ENCODE results near the gene GALNT10. TPM values are rescaled to one million over a fixed set of nuclear protein-coding genes. Genes with fewer than 3 reads are reported as not detected.

GALNT10 gene
- total and polyA plus RNA-seq, 2 of the 4 experiments (the other 2 are of a cell fraction), result 46.2 to 67.0 TPM

DNA sequence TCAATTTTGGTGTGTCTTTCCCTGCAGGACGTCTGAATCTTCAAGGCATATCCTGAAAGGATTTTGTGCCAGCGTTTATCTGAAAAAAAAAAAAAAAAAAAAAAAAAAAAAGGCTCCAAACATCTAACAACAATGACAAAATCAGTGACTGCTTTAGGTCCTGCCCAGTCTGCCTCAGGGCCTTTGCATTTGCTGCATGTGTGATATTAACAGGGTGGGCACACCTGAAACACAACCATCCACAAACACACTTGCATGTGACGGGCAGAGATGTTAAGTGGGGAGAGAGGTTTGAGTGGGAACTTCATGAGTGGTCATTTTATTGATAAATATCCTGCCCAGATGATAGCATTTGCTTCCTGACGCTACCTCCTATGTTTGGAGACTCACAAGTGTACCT lies 172.9 kb downstream of the GALNT10 start:
- Histone ChIP-seq H2AFZ (replicated peaks; ENCODE audit: low read length, poor library complexity) (no peak overlapping the region), H2BK5ac (ENCODE audit: low read depth, low read length, poor library complexity, severe bottlenecking) (no peak overlapping the region), H4K8ac (ENCODE audit: low read depth in 2 of 2, low read length in 2 of 2) (no peak overlapping the region), H3K4me3 (ENCODE audit: insufficient read depth, low read depth, low read length) (no peak overlapping the region), H3K18ac (ENCODE audit: low read depth, low read length) (no peak overlapping the region), H3K4ac (ENCODE audit: low read depth, low read length) (no peak overlapping the region), H4K5ac (ENCODE audit: low read depth, low read length) (no peak overlapping the region), H3K9me3 (ENCODE audit: control insufficient read depth, insufficient read depth, low read length) (no peaks in the 10 kb centered on the region), H3K36me3 (ENCODE audit: control insufficient read depth, insufficient read depth, low read length) (0 out of 2 replicates have a peak, but pooled peaks cover 2% of the 10 kb centered on the region), H3K9ac (ENCODE audit: low read depth, low read length) (no peak overlapping the region), H2AK9ac (replicated peaks; ENCODE audit: low read depth, low read length, poor library complexity) (no peak overlapping the region), H3K4me1 (ENCODE audit: control insufficient read depth, insufficient read depth, low read length) (peaks cover 22% of the 10 kb centered on the region), H3K79me1 (ENCODE audit: low read depth in 1 of 2, low read length in 2 of 2) (peaks cover 17 to 54% of the 10 kb centered on the region in 2 experiments), H3K27ac (ENCODE audit: insufficient read depth, low read length) (no peak overlapping the region), H3K23ac (ENCODE audit: low read depth, low read length) (no peak overlapping the region), H2BK120ac (ENCODE audit: low read depth, low read length) (no peak overlapping the region), H3K27me3 (ENCODE audit: control insufficient read depth, insufficient read depth, low read length) (no peaks in the 10 kb centered on the region), H2BK15ac (ENCODE audit: low read depth, low read length) (no peak overlapping the region), H2AK5ac (ENCODE audit: low read depth, low read length) (no peak overlapping the region; the same call in 1 of the 2 replicates), H3K56ac (ENCODE audit: extremely low read depth, insufficient read depth, low read length) (no peak overlapping the region), H4K91ac (ENCODE audit: insufficient read depth, low read depth, low read length) (no peak overlapping the region), H3K14ac (replicated peaks; ENCODE audit: low read depth, low read length) (no peak overlapping the region), H3K9me1 (ENCODE audit: insufficient read depth, low read length) (peaks cover 30% of the 10 kb centered on the region), H2BK20ac (ENCODE audit: low read depth, low read length) (no peak overlapping the region), H4K20me1 (ENCODE audit: insufficient read depth, low read length) (no peaks in the 10 kb centered on the region), H3K4me2 (ENCODE audit: low read depth, low read length) (no peak overlapping the region)
- dilution Hi-C loops (cut with HindIII; ENCODE audit: low sequenced_read_pairs, unreplicated experiment), result no loop called here
- ChIA-PET POLR2A (ENCODE audit: unreplicated experiment) (no interaction called here), CTCF (no interaction called here)
- TF ChIP-seq CEBPB (IDR thresholded peaks at IDR 0.05; ENCODE audit: low read depth, low read length) (no peak), RAD21 (IDR thresholded peaks at IDR 0.05; ENCODE audit: low read length) (no peak), NFE2L2 (IDR thresholded peaks at IDR 0.05; ENCODE audit: low read depth, low read length) (no peak), FOS (IDR thresholded peaks at IDR 0.05; ENCODE audit: low read depth, low read length) (no peak), MAZ (IDR thresholded peaks at IDR 0.05; ENCODE audit: borderline replicate concordance, low read depth, low read length) (no peak), CHD1 (IDR thresholded peaks at IDR 0.05; ENCODE audit: low read depth, low read length) (no peak), POLR2A (IDR thresholded peaks at IDR 0.05; ENCODE audit: low read depth, low read length) (no peak), MXI1 (IDR thresholded peaks at IDR 0.05; ENCODE audit: borderline replicate concordance, low read depth, low read length) (no peak), RFX5 (IDR thresholded peaks at IDR 0.05; ENCODE audit: low read depth, low read length) (no peak), BHLHE40 (IDR thresholded peaks at IDR 0.05; ENCODE audit: low read depth, low read length) (no peak), SMC3 (IDR thresholded peaks at IDR 0.05; ENCODE audit: low read depth, low read length) (no peak), MAFK (IDR thresholded peaks at IDR 0.05; ENCODE audit: low read depth, low read length) (no peak), RCOR1 (IDR thresholded peaks at IDR 0.05; ENCODE audit: insufficient replicate concordance, low read length) (no peak)
- TF ChIP-seq, protein P1, sequence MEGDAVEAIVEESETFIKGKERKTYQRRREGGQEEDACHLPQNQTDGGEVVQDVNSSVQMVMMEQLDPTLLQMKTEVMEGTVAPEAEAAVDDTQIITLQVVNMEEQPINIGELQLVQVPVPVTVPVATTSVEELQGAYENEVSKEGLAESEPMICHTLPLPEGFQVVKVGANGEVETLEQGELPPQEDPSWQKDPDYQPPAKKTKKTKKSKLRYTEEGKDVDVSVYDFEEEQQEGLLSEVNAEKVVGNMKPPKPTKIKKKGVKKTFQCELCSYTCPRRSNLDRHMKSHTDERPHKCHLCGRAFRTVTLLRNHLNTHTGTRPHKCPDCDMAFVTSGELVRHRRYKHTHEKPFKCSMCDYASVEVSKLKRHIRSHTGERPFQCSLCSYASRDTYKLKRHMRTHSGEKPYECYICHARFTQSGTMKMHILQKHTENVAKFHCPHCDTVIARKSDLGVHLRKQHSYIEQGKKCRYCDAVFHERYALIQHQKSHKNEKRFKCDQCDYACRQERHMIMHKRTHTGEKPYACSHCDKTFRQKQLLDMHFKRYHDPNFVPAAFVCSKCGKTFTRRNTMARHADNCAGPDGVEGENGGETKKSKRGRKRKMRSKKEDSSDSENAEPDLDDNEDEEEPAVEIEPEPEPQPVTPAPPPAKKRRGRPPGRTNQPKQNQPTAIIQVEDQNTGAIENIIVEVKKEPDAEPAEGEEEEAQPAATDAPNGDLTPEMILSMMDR (conservative IDR thresholded peaks at IDR 0.05; ENCODE audit: low read depth, low read length), result no peak
- TF ChIP-seq, protein P2, sequence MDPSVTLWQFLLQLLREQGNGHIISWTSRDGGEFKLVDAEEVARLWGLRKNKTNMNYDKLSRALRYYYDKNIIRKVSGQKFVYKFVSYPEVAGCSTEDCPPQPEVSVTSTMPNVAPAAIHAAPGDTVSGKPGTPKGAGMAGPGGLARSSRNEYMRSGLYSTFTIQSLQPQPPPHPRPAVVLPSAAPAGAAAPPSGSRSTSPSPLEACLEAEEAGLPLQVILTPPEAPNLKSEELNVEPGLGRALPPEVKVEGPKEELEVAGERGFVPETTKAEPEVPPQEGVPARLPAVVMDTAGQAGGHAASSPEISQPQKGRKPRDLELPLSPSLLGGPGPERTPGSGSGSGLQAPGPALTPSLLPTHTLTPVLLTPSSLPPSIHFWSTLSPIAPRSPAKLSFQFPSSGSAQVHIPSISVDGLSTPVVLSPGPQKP (IDR thresholded peaks at IDR 0.05; ENCODE audit: borderline replicate concordance, low read depth, low read length), result no peak
- TF ChIP-seq, protein P3, sequence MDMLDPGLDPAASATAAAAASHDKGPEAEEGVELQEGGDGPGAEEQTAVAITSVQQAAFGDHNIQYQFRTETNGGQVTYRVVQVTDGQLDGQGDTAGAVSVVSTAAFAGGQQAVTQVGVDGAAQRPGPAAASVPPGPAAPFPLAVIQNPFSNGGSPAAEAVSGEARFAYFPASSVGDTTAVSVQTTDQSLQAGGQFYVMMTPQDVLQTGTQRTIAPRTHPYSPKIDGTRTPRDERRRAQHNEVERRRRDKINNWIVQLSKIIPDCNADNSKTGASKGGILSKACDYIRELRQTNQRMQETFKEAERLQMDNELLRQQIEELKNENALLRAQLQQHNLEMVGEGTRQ (IDR thresholded peaks at IDR 0.05; ENCODE audit: low read depth, low read length), result no peak
- WGBS, 2 experiments (ENCODE audit: extremely low coverage in 2 of 2, insufficient read length in 1 of 2), result no CpG with 5 or more reads among the region's 4 CpGs
- intact Hi-C loops (cut with micrococcal nuclease), result no loop called here
- DNase-seq (no peak), ATAC-seq (ENCODE audit: low read depth) (no peak)
- BruUV-seq (replicated peaks), result no TSS peak
- in situ Hi-C loops (cut with MboI; ENCODE audit: low sequenced_read_pairs), result no loop called here

Data from IMR-90 (cell line).